Loucy (cell line): ENCODE results near the gene ZDBF2.

Source experiments
- H2AFZ ChIP-seq: fragments of 200-600 bp; sonication (generic); 2 replicates; pipeline ENCODE4 v1.6.0; 2016; ENCODE audit warnings: antibody characterized with exemption, mild to moderate bottlenecking, low read length, moderate library complexity
- H3F3A ChIP-seq: fragments of 200-600 bp; 2 replicates; pipeline ENCODE4 v1.6.0; 2016; ENCODE audit warnings: antibody characterized with exemption, low read depth, mild to moderate bottlenecking
- H3K27me3 ChIP-seq: fragments of 200-600 bp; sonication (generic); 2 replicates; pipeline ENCODE4 v1.6.1; 2014; ENCODE audit warnings: low read length, mild to moderate bottlenecking; ENCODE audit not compliant: insufficient read depth, poor library complexity, severe bottlenecking
- H3K36me3 ChIP-seq: fragments of 200-600 bp; sonication (generic); 2 replicates; pipeline ENCODE4 v1.6.1; 2016; ENCODE audit warnings: low read length; ENCODE audit not compliant: insufficient read depth
- H3K4me1 ChIP-seq: fragments of 200-600 bp; sonication (generic); 2 replicates; pipeline ENCODE4 v1.5.1; 2014; ENCODE audit warnings: low read length, mild to moderate bottlenecking; ENCODE audit not compliant: insufficient read depth, poor library complexity, severe bottlenecking
- H3K4me2 ChIP-seq: fragments of 200-600 bp; sonication (generic); 2 replicates; pipeline ENCODE4 v1.6.0; 2014; ENCODE audit warnings: antibody characterized with exemption, low read length, low read depth, mild to moderate bottlenecking; ENCODE audit not compliant: poor library complexity, severe bottlenecking
- H3K4me3 ChIP-seq: fragments of 200-600 bp; sonication (generic); 2 replicates; pipeline ENCODE4 v1.5.1; 2014; ENCODE audit warnings: low read length, mild to moderate bottlenecking, mixed read lengths; ENCODE audit not compliant: poor library complexity, severe bottlenecking
- H3K79me2 ChIP-seq: fragments of 200-600 bp; sonication (generic); 2 replicates; pipeline ENCODE4 v1.6.1; 2014; ENCODE audit warnings: low read length; ENCODE audit not compliant: insufficient read depth
- H3K9ac ChIP-seq: fragments of 200-600 bp; sonication (generic); 2 replicates; pipeline ENCODE4 v1.6.0; 2014; ENCODE audit warnings: mild to moderate bottlenecking, low read depth, low read length, moderate library complexity; ENCODE audit not compliant: poor library complexity, severe bottlenecking
- H3K9me2 ChIP-seq: fragments of 200-600 bp; sonication (generic); replicated peaks from 2 replicates; pipeline ENCODE4 v1.6.1; 2016; ENCODE audit warnings: low read depth, low read length, mixed read lengths
- H3K9me3 ChIP-seq: fragments of 200-600 bp; sonication (generic); 2 replicates; pipeline ENCODE4 v1.6.1; 2014; ENCODE audit warnings: mild to moderate bottlenecking, antibody characterized with exemption, low read length, low read depth; ENCODE audit not compliant: insufficient read depth
- H4K20me1 ChIP-seq: fragments of 200-600 bp; sonication (generic); 2 replicates; pipeline ENCODE4 v1.6.0; 2014; ENCODE audit warnings: antibody characterized with exemption, low read length, mild to moderate bottlenecking; ENCODE audit not compliant: insufficient read depth, poor library complexity, severe bottlenecking
- EZH2phosphoT487 ChIP-seq: fragments of 200-600 bp; IDR thresholded peaks from 2 replicates; pipeline ENCODE4 v1.6.1; 2018; ENCODE audit warnings: antibody characterized with exemption, mild to moderate bottlenecking, moderate library complexity, borderline replicate concordance
- TF ChIP-seq, protein P1 (sequence below): fragments of 200-600 bp; sonication (generic); conservative IDR thresholded peaks from 2 replicates; pipeline ENCODE4 v1.5.1; 2014; ENCODE audit warnings: mild to moderate bottlenecking, antibody characterized with exemption, low read length

Gene ZDBF2

DNA sequence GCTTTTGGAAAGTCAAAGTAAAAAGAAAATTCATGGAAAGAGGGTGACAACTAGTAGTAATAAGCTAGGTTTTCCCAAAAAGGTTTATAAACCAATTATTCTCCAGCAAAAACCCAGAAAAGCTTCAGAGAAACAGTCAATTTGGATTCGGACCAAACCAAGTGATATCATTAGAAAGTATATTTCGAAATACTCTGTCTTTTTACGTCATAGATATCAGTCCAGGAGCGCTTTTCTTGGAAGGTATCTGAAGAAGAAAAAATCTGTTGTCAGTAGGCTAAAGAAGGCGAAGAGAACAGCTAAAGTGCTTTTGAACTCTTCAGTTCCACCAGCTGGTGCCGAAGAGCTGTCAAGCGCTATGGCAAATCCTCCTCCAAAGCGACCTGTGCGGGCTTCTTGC is 36.6 kb downstream of the ZDBF2 start:
- Histone ChIP-seq H3F3A (no peaks in the 10 kb centered on the region), H3K79me2 (no peaks in the 10 kb centered on the region), H3K36me3 (no peaks in the 10 kb centered on the region), H2AFZ (no peak overlapping the region), H4K20me1 (no peaks in the 10 kb centered on the region), H3K9ac (no peak overlapping the region), H3K4me2 (no peak overlapping the region), H3K27me3 (no peaks in the 10 kb centered on the region), H3K4me3 (no peak overlapping the region), H3K9me2 (no peaks in the 10 kb centered on the region), H3K4me1 (no peaks in the 10 kb centered on the region), H3K9me3 (no peaks in the 10 kb centered on the region)
- TF ChIP-seq EZH2phosphoT487, result no peak
- TF ChIP-seq, protein P1, sequence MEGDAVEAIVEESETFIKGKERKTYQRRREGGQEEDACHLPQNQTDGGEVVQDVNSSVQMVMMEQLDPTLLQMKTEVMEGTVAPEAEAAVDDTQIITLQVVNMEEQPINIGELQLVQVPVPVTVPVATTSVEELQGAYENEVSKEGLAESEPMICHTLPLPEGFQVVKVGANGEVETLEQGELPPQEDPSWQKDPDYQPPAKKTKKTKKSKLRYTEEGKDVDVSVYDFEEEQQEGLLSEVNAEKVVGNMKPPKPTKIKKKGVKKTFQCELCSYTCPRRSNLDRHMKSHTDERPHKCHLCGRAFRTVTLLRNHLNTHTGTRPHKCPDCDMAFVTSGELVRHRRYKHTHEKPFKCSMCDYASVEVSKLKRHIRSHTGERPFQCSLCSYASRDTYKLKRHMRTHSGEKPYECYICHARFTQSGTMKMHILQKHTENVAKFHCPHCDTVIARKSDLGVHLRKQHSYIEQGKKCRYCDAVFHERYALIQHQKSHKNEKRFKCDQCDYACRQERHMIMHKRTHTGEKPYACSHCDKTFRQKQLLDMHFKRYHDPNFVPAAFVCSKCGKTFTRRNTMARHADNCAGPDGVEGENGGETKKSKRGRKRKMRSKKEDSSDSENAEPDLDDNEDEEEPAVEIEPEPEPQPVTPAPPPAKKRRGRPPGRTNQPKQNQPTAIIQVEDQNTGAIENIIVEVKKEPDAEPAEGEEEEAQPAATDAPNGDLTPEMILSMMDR, result no peak

DNA sequence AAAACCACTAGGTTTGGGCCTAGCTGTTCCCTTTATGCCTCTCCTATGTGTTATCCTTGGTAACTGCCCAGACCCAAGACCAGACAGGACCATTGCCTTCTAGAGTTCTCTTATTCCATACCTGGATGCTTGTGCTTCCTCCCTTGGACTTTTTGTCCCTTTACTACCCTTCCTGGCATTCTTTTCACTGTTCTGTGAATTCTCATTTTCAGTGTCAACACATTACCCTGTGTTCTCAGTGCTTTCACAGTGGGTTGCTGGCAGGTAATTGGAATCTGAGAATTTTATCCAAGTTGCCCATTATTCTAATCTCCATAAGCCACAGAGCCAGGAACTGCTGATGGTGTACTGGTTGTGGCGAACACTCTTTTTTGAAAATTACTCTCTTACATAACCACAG is 41.7 kb downstream of the ZDBF2 start:
- peaks cover 9% of the 10 kb centered on the region; the same call in 1 of the 2 replicates for H3K9me3 ChIP-seq
- TF ChIP-seq, protein P1, result no peak
- TF ChIP-seq EZH2phosphoT487, result no peak
- H3K9ac ChIP-seq, result no peak overlapping the region
- no peak overlapping the region for H3K4me3 ChIP-seq
- H3K27me3 ChIP-seq, result no peaks in the 10 kb centered on the region
- H4K20me1 ChIP-seq, result no peaks in the 10 kb centered on the region
- no peaks in the 10 kb centered on the region for H3K4me1 ChIP-seq
- H3F3A ChIP-seq, result no peaks in the 10 kb centered on the region
- H3K9me2 ChIP-seq, result no peaks in the 10 kb centered on the region
- no peaks in the 10 kb centered on the region for H3K36me3 ChIP-seq
- no peak overlapping the region for H3K4me2 ChIP-seq
- no peak overlapping the region for H2AFZ ChIP-seq
- H3K79me2 ChIP-seq, result no peaks in the 10 kb centered on the region

DNA sequence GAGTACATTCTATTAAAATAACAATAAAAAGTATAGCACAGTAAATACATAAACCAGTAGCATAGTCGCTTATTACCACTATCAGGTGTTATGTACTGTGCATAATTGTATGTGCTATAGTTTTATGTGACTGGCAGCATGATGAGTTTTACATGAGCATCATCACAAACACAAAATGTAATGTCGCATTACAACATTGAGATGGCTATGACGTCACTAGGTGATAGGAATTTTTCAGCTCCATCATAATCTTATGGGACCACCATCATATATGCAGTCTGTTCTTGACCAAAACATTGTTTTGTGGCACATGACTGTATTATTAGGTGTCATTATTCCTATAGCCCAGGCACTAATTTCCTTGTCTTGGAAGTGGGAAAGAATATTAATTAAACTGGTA is 48.6 kb downstream of the ZDBF2 start:
- TF ChIP-seq, protein P1, result no peak
- no peak for TF ChIP-seq EZH2phosphoT487
- Histone ChIP-seq H3K27me3 (no peaks in the 10 kb centered on the region), H3K4me1 (no peaks in the 10 kb centered on the region), H3K9me2 (no peaks in the 10 kb centered on the region), H3K9ac (no peak overlapping the region), H2AFZ (no peak overlapping the region), H3K4me3 (no peak overlapping the region), H3K4me2 (no peak overlapping the region), H3K9me3 (peaks cover 9% of the 10 kb centered on the region; the same call in 1 of the 2 replicates), H3F3A (no peaks in the 10 kb centered on the region), H4K20me1 (no peaks in the 10 kb centered on the region), H3K79me2 (no peaks in the 10 kb centered on the region), H3K36me3 (no peaks in the 10 kb centered on the region)
